Urothelium cell line (cell line): ENCODE results near the gene PRSS35.
A peak's percentile ranks its signal among the peaks of the same experiment; 100 is the strongest.
"Not testable (repeated sequence)": the region's sequence is repeated elsewhere in the genome, so short reads cannot be mapped to it uniquely, and the experiment has no call there.

Experiments used
- DNase-seq: peaks from one replicate; pipeline ENCODE4 v3.0.0; 2011; ENCODE audit warnings: low spot score, mixed read lengths
- FAIRE-seq: peaks from 2 replicates; lab custom pipeline; 2011; peaks lifted over from hg19 to GRCh38; lab: Jason Lieb, UNC

Gene PRSS35, protein sequence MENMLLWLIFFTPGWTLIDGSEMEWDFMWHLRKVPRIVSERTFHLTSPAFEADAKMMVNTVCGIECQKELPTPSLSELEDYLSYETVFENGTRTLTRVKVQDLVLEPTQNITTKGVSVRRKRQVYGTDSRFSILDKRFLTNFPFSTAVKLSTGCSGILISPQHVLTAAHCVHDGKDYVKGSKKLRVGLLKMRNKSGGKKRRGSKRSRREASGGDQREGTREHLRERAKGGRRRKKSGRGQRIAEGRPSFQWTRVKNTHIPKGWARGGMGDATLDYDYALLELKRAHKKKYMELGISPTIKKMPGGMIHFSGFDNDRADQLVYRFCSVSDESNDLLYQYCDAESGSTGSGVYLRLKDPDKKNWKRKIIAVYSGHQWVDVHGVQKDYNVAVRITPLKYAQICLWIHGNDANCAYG

DNA sequence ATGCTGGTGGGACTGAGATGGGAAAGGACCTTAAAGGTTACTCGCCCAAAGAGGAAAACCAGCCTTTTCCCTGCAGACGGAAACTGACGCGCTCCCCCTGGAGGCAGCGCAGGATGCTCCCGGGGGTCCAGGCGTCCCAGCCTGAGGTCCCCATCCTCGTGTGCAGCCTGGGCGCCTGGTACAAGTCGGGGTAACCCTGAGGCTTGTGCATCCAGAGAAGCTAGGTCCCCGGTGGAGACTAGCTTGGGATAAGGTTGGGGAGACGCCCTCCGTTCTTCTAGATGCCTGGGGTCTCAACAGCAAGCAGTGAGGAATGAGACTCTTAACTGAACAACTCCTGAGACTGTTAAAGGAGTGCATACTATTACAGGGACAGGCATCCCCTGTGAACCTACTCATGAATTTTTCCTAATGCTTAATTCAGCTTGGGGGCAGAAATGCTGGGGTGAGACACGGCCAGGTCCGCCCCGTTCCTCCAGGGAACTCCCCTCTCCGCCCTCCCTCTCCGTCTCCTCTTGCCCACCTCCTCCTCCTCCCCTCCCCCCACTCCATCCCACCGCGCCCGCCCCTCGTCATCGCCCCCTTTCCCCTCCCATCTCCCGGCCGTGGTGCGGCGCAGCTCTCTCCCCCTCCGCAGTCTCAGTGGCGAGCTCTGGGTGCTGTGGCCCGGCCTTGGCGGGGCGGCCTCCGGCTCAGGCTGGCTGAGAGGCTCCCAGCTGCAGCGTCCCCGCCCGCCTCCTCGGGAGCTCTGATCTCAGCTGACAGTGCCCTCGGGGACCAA lies at the start of gene PRSS35:
TSS of gene PRSS35 (plus strand) at position 634 of the 781 bp plus-strand sequence. CDS start 10,908 bp downstream, outside the sequence.
- FAIRE-seq = no peak
- peak; percentile 61 for DNase-seq

GRCh38 chr6:83463886-83464285 lies 48.4 kb upstream of the PRSS35 start:
- DNase-seq = no peak
- no peak for FAIRE-seq

DNA sequence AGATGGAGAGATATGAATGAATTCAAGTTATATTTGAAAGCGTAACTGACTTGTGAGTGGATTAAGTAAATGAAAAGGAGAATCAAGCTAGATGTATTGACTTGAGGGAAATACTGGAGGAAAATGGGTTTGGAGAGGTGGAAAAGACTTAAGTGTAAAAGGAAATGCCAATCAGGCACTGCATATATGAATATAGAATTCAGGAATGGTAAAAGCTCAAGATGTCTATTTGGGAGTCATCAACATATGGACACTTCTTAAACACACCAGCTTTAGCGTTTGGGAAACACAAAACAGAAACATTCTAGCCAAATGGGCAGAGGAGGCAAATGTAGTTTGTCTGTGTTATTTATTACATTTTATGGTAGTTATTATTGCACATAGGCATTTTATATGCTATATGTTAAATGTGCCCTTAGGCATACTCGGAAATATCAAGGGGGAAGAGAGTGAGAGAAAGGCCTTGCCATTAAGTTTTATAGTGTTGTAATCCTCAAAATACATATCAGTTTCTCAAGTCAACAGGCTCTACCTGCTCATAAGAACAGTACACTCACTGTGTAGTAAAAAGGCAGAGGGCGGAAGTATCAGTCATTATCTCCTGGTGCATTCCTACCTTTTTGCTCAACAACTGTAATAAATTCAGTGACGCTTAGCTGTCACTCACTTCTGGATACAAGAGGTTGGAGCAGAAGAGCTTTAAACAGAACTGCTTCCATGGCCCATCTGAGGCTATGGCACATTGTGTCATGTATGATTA lies 47.8 kb upstream of the PRSS35 start:
- DNase-seq (no peak), FAIRE-seq (no peak)

DNA sequence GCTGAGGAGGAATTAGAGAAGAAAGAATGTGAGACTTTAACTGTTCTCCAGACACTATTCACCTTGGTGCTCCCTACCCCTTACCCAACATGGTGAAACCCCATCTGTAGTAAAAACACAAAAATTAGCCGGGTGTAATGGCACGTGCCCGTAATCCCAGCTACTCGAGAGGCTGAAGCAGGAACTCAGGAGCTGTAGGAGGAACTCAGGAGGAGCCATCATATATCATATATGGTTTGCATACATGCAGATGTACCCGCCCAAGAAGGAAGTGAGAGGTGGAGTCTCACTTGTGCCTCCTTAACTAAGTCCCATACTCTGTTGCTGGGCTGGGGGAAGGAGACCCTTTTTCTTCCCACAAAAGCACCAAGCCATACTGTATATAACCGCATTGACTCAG lies 46.0 kb upstream of the PRSS35 start:
- no peak for FAIRE-seq
- DNase-seq = no peak

GRCh38 chr6:83467620-83468036 lies 44.7 kb upstream of the PRSS35 start:
- FAIRE-seq = no peak

GRCh38 chr6:83470001-83470400 lies 42.3 kb upstream of the PRSS35 start:
- FAIRE-seq = no peak
- no peak for DNase-seq

More at GRCh38 chr6:83467620-83468036, 44.7 kb upstream of the PRSS35 start:
- DNase-seq = no peak

- DNase-seq = no peak
- FAIRE-seq = no peak
Measured at GRCh38 chr6:83470587-83470986, 41.7 kb upstream of the PRSS35 start.

- FAIRE-seq (no peak), DNase-seq (no peak)
Measured at GRCh38 chr6:83472767-83473166, 39.6 kb upstream of the PRSS35 start.

DNA sequence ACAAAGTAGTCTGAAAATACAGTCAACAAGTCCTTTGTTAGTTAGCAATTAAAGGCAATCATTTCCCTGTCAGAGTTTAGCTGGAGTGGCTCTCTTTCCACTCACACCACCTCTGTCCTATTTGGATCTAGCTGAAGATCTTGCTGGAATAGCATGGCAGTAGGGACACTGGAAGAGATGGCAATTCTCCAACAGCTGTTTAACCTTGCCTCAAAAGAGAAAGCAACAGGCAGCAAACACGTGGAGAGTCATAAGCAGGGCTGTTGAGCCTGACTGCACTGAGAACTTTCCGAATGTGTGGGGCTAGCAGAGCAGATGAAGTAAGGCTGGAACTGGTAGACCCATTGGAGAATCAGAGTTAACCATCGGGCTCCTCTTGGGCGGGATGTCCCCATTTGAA lies 38.0 kb upstream of the PRSS35 start:
- DNase-seq (no peak), FAIRE-seq (no peak)

GRCh38 chr6:83476971-83477370 lies 35.4 kb upstream of the PRSS35 start:
- no peak for FAIRE-seq

GRCh38 chr6:83479389-83479788 lies 32.9 kb upstream of the PRSS35 start:
- no peak for FAIRE-seq
- no peak for DNase-seq

More at GRCh38 chr6:83476971-83477370, 35.4 kb upstream of the PRSS35 start:
- DNase-seq = no peak

- DNase-seq (no peak), FAIRE-seq (no peak)
Measured at GRCh38 chr6:83480470-83480869, 31.9 kb upstream of the PRSS35 start.

GRCh38 chr6:83481938-83482337 lies 30.4 kb upstream of the PRSS35 start:
- DNase-seq, FAIRE-seq: not testable (repeated sequence)

DNA sequence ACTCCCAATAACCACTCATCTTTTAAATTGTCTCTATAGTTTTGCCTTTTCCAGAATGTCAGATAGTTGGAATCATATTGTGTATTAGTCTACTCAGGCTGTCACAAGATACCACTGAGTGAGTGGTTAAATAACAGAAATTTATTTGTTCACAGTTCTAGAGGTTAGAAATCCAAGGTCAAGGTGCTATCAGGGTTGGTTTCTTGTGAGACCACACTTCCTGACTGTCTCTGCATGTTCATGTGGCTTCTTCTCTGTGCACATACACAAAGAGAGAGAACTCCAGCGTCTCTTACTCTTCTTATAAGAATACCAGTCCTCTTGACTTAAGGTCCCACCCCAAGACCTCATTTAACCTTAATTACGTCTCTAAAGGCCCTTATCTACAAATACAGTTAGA lies 23.9 kb upstream of the PRSS35 start:
- DNase-seq = no peak
- no peak for FAIRE-seq

DNA sequence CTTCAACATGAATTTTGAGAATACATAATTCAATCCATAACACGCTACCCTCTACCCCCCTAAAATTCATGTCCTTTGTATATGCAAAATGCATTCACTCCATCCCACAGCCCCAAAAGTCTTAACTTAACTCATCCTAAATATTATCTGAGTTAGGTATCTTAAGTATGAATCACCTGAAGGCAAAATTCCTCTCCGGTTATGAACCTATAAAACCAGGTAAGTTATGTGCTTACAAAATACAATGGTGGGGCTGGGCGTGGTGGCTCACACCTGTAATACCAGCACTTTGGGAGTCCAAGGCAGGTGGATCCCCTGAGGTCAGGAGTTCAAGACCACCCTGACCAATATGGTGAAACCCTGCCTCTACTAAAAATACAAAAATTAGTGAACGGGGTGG lies 23.5 kb upstream of the PRSS35 start:
- DNase-seq (no peak), FAIRE-seq (no peak)

GRCh38 chr6:83490217-83490807 lies 22.0 kb upstream of the PRSS35 start:
- no peak for DNase-seq

DNA sequence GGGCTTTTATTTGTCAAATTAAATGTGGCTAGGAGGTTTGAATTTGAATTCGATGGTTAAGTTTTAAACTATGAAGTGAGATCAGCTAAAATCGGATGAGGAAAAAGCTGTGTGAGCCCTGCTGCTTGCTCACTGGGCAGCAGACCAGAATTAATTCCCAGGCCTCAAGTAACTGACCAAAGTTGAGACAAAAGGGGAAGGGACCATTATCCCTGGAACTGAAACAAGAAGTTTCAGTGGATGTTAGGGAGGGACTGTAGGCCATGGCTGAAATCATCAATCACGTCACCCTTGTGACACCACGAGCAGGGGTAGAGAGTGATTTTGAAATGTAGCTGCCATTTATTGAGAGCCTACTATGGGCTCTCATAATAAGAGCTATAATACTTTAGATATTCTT lies 7.0 kb upstream of the PRSS35 start:
- DNase-seq (no peak), FAIRE-seq (no peak)

More at GRCh38 chr6:83490217-83490807, 22.0 kb upstream of the PRSS35 start:
- FAIRE-seq = no peak

DNA sequence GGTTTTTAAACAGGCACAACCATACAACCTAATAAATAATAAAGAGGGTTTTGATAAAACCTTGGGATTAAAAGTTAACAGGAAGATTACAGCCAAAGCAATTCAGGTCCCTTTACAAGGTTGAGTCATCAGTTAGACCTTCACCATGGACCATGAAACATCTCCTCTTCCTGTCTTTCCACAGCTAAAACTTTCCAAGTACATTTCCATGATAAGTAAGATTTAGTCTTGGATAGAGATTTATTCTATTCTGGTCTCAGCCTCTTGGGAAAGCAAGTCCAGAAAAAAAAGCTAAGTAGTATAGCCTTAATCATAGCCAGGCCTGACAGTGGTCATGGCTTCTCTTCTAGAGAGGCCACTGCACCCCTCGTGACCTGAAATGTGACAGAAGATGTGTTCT lies 2.9 kb upstream of the PRSS35 start:
- DNase-seq = no peak
- no peak for FAIRE-seq

DNA sequence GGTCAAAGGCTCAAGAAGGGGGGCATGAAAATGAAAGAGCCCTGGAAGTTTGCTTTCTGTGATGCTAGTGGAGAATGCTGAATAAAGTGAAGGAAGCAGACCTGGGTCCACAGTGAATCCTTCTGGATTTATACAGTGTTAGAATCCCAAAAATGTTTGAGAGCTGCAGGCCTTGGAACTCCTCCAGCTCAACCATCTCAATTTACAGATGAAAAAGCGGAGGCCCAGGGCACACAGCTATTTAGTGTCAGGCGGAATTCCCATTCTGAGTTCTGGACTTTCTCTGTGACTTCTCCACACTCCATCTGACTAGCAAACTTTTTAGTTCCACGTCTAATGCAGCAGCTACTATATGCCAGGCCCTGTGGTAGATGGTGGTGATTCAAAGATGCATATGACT lies 1.5 kb upstream of the PRSS35 start:
- DNase-seq (no peak), FAIRE-seq (no peak)

DNA sequence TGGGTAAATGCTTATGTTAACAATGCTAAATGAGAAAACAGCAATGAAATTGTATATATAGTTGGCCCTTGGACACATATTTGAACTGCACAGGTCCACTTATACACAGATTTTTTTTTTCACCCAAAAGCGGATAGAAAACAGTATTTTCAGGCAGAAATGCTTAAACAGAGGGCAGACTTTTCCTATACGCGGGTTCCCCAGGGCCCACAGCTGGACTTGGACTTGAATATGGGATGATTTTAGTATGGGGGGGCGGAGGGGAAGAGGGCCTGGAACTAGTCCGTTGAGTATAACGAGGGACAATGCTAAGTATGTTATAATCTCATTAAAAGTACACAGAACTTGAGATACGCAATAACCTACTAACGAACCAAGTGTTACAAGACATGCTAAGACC lies 1.1 kb upstream of the PRSS35 start:
- FAIRE-seq (no peak), DNase-seq (no peak)

DNA sequence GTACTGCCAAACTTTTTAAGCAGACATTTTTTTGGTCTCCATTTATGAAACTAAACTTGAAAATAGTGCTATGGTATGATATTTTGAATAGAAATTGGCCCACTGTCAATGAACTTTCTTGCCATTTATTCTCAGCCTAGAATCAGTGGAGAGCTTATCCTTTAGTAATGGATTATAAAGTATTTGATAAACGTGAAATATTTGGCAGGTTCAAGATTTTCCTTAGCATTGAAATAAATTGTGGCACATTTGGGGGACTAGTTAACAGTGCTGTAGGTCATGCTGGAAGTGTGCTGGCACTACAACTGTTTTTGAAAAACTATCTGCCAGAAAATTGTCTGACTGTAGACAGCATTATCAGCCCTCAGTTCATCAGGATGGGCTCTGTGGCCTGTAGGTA lies 2.1 kb downstream of the PRSS35 start:
- FAIRE-seq (no peak), DNase-seq (no peak)
